Testis (tissue), 3 donors: ENCODE results near the gene DCLK2. TPM values are rescaled to one million over a fixed set of nuclear protein-coding genes. Genes with fewer than 3 reads are reported as not detected.

Source experiments
- DNase-seq: peaks from one replicate; pipeline ENCODE4 v3.0.0-alpha.2; 2019
- H3K27ac ChIP-seq, 2 donors: fragments of 200-600 bp; sonication (generic); one replicate each; pipeline ENCODE4 v1.5.1; 2019
- H3K27me3 ChIP-seq: fragments of 200-600 bp; sonication (generic); one replicate; pipeline ENCODE4 v1.5.1; 2019
- H3K36me3 ChIP-seq: fragments of 200-600 bp; sonication (generic); one replicate; pipeline ENCODE4 v1.5.1; 2017; ENCODE audit warnings: low read depth; ENCODE audit errors: missing control alignments
- H3K4me1 ChIP-seq: fragments of 200-600 bp; sonication (generic); one replicate; pipeline ENCODE4 v1.5.1; 2019
- H3K4me3 ChIP-seq, 2 donors: fragments of 200-600 bp; sonication (generic); one replicate each; pipeline ENCODE4 v1.5.1; 2017 to 2019
- H3K9me3 ChIP-seq: fragments of 200-600 bp; sonication (generic); one replicate; pipeline ENCODE4 v1.5.1; 2017
- POLR2A ChIP-seq: fragments of 450-650 bp; IDR thresholded peaks from one replicate; pipeline ENCODE4 v1.6.1; 2017; ENCODE audit warnings: antibody characterized with exemption, mild to moderate bottlenecking, moderate library complexity
- WGBS, 2 donors: methylation state at CpG; one replicate each; pipeline ENCODE4 v1.1.5; 2018; 5-methylcytosine and 5-hydroxymethylcytosine counted together
- intact Hi-C: fragments of 100-400 bp; cut with DNase I; formaldehyde crosslinking; loops from one replicate; pipeline ENCODE4 v1.15.1; 2023; ENCODE audit warnings: low total_unique reads
- polyA plus RNA-seq: library from polyadenylated mRNA; stranded (reverse); fragments of 350-450 nt; fragmentation: Illumina TruSeq; extraction: RNeasy Lipid Tissue Mini Kit (QIAGEN cat#74804); gene quantifications from one replicate; pipeline ENCODE4 v1.2.3, GENCODE V29; 2014; ENCODE audit warnings: low read depth, low replicate concordance; ENCODE audit not compliant: insufficient read depth
- total RNA-seq, 2 donors: library from RNA; depleted of rRNA; stranded (reverse); fragments of >200 nt; gene quantifications; one replicate each; pipeline ENCODE4 v1.2.3, GENCODE V29; 2016
- TF ChIP-seq, protein P1 (sequence below), 3 experiments: fragments of 450-650 bp in 2 of 3; fragments of 200-600 bp in 1 of 3; sonication (generic) in 1 of 3; IDR thresholded peaks; one replicate each; pipeline ENCODE4 v1.5.1; 2016 to 2019; ENCODE audit warnings: antibody characterized with exemption in 3 of 3, mild to moderate bottlenecking in 2 of 3, moderate library complexity in 1 of 3

The DCLK2 gene
- total and polyA plus RNA-seq, 3 donors from 2014 or later, result 6.1 to 18.4 (median 14.8) TPM

GRCh38 chr4:150037251-150037856, 40.9 kb upstream of the DCLK2 start:
- Histone ChIP-seq H3K9me3 (no peaks in the 10 kb centered on the region), H3K27me3 (no peaks in the 10 kb centered on the region), H3K27ac (no peak overlapping the region), H3K36me3 (no peaks in the 10 kb centered on the region), H3K4me1 (no peaks in the 10 kb centered on the region), H3K4me3 (no peak overlapping the region)
- 78 to 80% methylated on average over 6 of the region's 6 CpGs for WGBS, 2 donors
- no peak for DNase-seq
- intact Hi-C loops, result no loop called here
- TF ChIP-seq POLR2A, result no peak
- TF ChIP-seq, protein P1, sequence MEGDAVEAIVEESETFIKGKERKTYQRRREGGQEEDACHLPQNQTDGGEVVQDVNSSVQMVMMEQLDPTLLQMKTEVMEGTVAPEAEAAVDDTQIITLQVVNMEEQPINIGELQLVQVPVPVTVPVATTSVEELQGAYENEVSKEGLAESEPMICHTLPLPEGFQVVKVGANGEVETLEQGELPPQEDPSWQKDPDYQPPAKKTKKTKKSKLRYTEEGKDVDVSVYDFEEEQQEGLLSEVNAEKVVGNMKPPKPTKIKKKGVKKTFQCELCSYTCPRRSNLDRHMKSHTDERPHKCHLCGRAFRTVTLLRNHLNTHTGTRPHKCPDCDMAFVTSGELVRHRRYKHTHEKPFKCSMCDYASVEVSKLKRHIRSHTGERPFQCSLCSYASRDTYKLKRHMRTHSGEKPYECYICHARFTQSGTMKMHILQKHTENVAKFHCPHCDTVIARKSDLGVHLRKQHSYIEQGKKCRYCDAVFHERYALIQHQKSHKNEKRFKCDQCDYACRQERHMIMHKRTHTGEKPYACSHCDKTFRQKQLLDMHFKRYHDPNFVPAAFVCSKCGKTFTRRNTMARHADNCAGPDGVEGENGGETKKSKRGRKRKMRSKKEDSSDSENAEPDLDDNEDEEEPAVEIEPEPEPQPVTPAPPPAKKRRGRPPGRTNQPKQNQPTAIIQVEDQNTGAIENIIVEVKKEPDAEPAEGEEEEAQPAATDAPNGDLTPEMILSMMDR (IDR thresholded peaks at IDR 0.05), result no peak

- TF ChIP-seq, protein P1 (IDR thresholded peaks at IDR 0.05), result no peak
- no peak for TF ChIP-seq POLR2A
- no peaks in the 10 kb centered on the region for H3K36me3 ChIP-seq
- no peaks in the 10 kb centered on the region for H3K9me3 ChIP-seq
- no peaks in the 10 kb centered on the region for H3K27me3 ChIP-seq
- WGBS, 2 donors, result 71 to 79% methylated on average over 6 of the region's 6 CpGs
- H3K4me1 ChIP-seq, result no peaks in the 10 kb centered on the region
- no peak overlapping the region for H3K4me3 ChIP-seq
- DNase-seq, result no peak
- intact Hi-C loops, result no loop called here
- H3K27ac ChIP-seq, result no peak overlapping the region
Measured at GRCh38 chr4:150038335-150039076, 39.7 kb upstream of the DCLK2 start.

DNA sequence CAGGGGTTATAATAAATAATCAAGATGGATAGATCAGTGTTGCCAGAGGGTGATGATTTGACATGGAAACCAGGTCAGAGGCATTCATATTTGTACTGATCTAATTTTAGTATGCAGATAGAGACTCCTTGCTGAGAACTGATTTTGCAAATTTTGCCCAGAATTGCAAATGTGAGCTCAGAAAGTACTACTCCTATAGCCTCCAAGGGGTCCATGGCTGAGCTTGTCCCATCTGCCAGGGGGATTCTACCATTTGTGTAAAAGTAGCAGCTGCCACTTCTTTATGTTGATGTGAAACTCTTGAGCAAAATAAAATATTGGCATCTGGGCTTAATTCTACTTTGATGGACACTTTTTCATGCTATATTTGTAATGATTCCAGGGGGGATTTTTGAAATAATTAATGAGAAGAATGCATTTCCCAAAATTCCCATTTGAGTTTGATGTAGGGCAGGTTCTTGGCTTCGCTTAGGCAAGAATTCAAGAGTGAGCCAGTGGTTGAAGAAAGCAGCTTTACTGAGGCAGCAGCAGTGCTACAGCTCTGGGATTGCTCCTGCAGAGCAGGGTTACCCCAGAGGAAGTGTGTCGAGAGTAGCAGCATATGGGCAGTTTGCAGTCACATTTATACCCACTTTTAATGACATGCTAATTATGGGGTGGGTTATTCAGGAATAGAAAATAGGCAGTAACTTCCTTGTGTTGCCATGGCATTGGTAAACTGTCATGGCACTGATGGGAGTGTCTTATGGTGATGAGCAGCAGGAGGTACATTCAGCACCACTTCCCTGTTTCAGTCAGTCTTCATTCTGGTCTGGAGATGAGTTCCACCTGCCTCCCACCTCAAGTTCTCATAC, 38.7 kb upstream of the DCLK2 start:
- no peak overlapping the region for H3K27ac ChIP-seq
- no peaks in the 10 kb centered on the region for H3K36me3 ChIP-seq
- no peak for TF ChIP-seq POLR2A
- TF ChIP-seq, protein P1 (IDR thresholded peaks at IDR 0.05), result no peak
- WGBS, 2 donors, result 76 to 77% methylated on average over 2 of the region's 2 CpGs
- no peak overlapping the region for H3K4me3 ChIP-seq
- DNase-seq, result no peak
- intact Hi-C loops, result no loop called here
- H3K9me3 ChIP-seq, result no peaks in the 10 kb centered on the region
- no peaks in the 10 kb centered on the region for H3K4me1 ChIP-seq
- H3K27me3 ChIP-seq, result no peaks in the 10 kb centered on the region

DNA sequence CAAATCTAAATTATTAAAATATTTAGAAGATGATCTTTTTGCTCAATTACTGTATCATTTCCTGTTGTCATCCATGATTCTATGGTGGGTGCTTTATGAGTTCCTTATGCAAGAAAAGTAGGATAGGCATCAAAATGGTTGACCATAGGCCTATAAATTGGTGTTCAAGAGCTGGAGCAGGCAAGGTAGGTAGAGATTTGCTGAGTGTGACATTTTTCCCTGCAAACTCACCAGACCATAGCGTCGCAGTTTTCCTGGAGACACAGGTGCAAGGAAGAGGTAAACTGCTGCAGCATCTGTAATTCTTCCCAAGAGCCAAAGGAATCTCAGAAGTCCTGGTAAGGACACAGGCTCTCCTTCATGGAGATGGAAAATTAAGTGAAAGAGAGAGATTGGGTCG, 33.7 kb upstream of the DCLK2 start:
- H3K4me3 ChIP-seq, result no peak overlapping the region
- no peaks in the 10 kb centered on the region for H3K27me3 ChIP-seq
- no peaks in the 10 kb centered on the region for H3K36me3 ChIP-seq
- no peak for TF ChIP-seq POLR2A
- TF ChIP-seq, protein P1 (IDR thresholded peaks at IDR 0.05), result no peak
- H3K27ac ChIP-seq, result no peak overlapping the region
- H3K9me3 ChIP-seq, result no peaks in the 10 kb centered on the region
- DNase-seq, result no peak
- no peaks in the 10 kb centered on the region for H3K4me1 ChIP-seq
- intact Hi-C loops, result no loop called here
- WGBS, 2 donors, result 92 to 95% methylated on average over 3 of the region's 3 CpGs
